ENCODE measurements around the gene RPL22. TPM values are rescaled to one million over a fixed set of nuclear protein-coding genes. Genes with fewer than 3 reads are reported as not detected.

RPL22 gene
- total RNA-seq, 4 donors from 2014 or later = 126 to 281 (median 227) TPM

- no peak for TF ChIP-seq EP300 (IDR thresholded peaks at IDR 0.05)
- Histone ChIP-seq H3K9me3 (peaks cover 0 to 12% (median 0%) of the 10 kb centered on the region in 3 donors), H3K36me3 (no peaks in the 10 kb centered on the region), H3K27ac (no peak overlapping the region), H3K4me1 (no peaks in the 10 kb centered on the region), H3K27me3 (peaks cover 6% of the 10 kb centered on the region), H3K4me3 (no peak overlapping the region)
- ATAC-seq = no peak
- WGBS, 2 donors (ENCODE audit: low coverage in 1 of 2) = 76% methylated on average over 9 of the region's 16 CpGs; no CpG with 5 or more reads in 1 of the 2 donors
Measured at GRCh38 chr1:6136516-6137220, 62.7 kb downstream of the RPL22 start.

Other genes starting within 250 kb of the RPL22 start
- gene NPHP4, start 207.2 kb downstream of the RPL22 start, total RNA-seq = 1 to 10 TPM; 5.7 to 9.7 (median 6.2) TPM
- gene KCNAB2, start 153.7 kb downstream of the RPL22 start, total RNA-seq = 10 to 100 TPM; 10.9 to 12.6 (median 11.7) TPM
- 10 to 100 TPM in 2 of 4 donors, 1 to 10 TPM in 2; 4.4 to 34.9 (median 9.2) TPM for gene CHD5, start 19.3 kb downstream of the RPL22 start, total RNA-seq
- 10 to 100 TPM in 3 of 4 donors, 1 to 10 TPM in 1; 3.0 to 34.1 (median 18.3) TPM for gene RNF207, start 6.5 kb upstream of the RPL22 start, total RNA-seq
- gene ICMT, start 36.4 kb upstream of the RPL22 start, total RNA-seq = 10 to 100 TPM; 53.4 to 91.3 (median 85.0) TPM
- not detected for gene HES3, start 44.6 kb upstream of the RPL22 start, total RNA-seq
- 1 to 10 TPM; 2.6 to 8.9 (median 6.2) TPM for gene GPR153, start 61.5 kb upstream of the RPL22 start, total RNA-seq
- gene ACOT7, start 194.2 kb upstream of the RPL22 start, total RNA-seq = 10 to 100 TPM; 22.3 to 32.5 (median 25.0) TPM
- gene HES2, start 220.3 kb upstream of the RPL22 start, total RNA-seq = 1 to 10 TPM in 1 of 4 donors, not detected in 3; 7.3 TPM
- under 1 TPM in 3 of 4 donors, not detected in 1; 0.47 to 0.92 (median 0.81) TPM for gene ESPN, start 225.2 kb upstream of the RPL22 start, total RNA-seq